ENCODE results near the gene KCNK13.

DNA sequence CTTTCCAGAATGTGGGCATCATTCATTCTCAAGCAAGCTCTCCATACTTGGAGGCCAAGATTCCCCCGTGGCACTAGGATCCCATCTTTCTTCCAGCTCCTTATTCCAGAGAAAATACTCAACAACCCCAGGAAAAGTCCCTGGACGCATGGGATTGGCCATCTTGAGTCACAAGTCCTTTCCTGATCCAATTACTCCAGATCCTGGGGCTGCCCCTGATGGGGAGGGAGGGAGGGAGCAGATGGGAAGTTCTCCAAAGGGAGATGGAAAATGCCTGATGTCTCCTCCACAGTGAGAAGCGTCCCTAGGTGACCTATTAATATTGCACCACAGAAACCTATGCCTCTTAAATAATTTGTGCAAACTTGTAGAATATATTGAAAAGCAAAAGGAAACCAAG is 12.4 kb upstream of the KCNK13 start:
- TF ChIP-seq POLR2A (IDR thresholded peaks at IDR 0.05; ENCODE audit: low read depth) (no peak), POLR2AphosphoS5 (IDR thresholded peaks at IDR 0.05) (no peak), EP300 (IDR thresholded peaks at IDR 0.05) (no peak)
- TF ChIP-seq, protein P1, sequence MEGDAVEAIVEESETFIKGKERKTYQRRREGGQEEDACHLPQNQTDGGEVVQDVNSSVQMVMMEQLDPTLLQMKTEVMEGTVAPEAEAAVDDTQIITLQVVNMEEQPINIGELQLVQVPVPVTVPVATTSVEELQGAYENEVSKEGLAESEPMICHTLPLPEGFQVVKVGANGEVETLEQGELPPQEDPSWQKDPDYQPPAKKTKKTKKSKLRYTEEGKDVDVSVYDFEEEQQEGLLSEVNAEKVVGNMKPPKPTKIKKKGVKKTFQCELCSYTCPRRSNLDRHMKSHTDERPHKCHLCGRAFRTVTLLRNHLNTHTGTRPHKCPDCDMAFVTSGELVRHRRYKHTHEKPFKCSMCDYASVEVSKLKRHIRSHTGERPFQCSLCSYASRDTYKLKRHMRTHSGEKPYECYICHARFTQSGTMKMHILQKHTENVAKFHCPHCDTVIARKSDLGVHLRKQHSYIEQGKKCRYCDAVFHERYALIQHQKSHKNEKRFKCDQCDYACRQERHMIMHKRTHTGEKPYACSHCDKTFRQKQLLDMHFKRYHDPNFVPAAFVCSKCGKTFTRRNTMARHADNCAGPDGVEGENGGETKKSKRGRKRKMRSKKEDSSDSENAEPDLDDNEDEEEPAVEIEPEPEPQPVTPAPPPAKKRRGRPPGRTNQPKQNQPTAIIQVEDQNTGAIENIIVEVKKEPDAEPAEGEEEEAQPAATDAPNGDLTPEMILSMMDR (IDR thresholded peaks at IDR 0.05), result no peak
